Activated naive CD8-positive, alpha-beta T cell treated with anti-CD3 and anti-CD28 coated beads, Interleukin-2, amount 10 ng/mL, durations not matched to agents 7 days and 5 days (primary cell): ENCODE data around the gene NFKBIE. TPM values are rescaled to one million over a fixed set of nuclear protein-coding genes. Genes with fewer than 3 reads are reported as not detected.
A peak's percentile ranks its signal among the peaks of the same experiment; 100 is the strongest.
"Not testable (repeated sequence)": the region's sequence is repeated elsewhere in the genome, so short reads cannot be mapped to it uniquely, and the experiment has no call there.

Experiments used
- ATAC-seq: fragments of 150-1000 bp; cut with Tn5 transposase; one replicate; pipeline ENCODE4 v1.10.0; 2021; ENCODE audit warnings: low read depth, moderate library complexity
- POLR2A ChIA-PET: fragments of 350-600 bp; sonication (Branson Sonifier 250); formaldehyde crosslinking; loops from one replicate; lab custom pipeline; 2021; ENCODE audit warnings: antibody characterized with exemption; lab: Charles Lee
- DNase-seq: peaks from one replicate; pipeline ENCODE4 v3.0.0; 2021
- H3K27ac Mint-ChIP-seq: one replicate; pipeline ENCODE4 v1.8.0; 2022; ENCODE audit warnings: mild to moderate bottlenecking, mixed read lengths
- H3K27me3 Mint-ChIP-seq: one replicate; pipeline ENCODE4 v1.8.0; 2022; ENCODE audit warnings: mild to moderate bottlenecking, moderate library complexity, mixed read lengths
- H3K36me3 Mint-ChIP-seq: one replicate; pipeline ENCODE4 v1.8.0; 2021; ENCODE audit warnings: mild to moderate bottlenecking, mixed read lengths
- H3K4me1 Mint-ChIP-seq: one replicate; pipeline ENCODE4 v1.8.0; 2021; ENCODE audit warnings: mixed read lengths
- H3K4me3 Mint-ChIP-seq: one replicate; pipeline ENCODE4 v1.8.0; 2022; ENCODE audit warnings: mild to moderate bottlenecking, moderate library complexity, mixed read lengths
- H3K9me3 Mint-ChIP-seq: one replicate; pipeline ENCODE4 v1.8.0; 2021; ENCODE audit warnings: mixed read lengths
- total RNA-seq, 2 experiments: library from RNA; stranded (reverse); gene quantifications; one replicate each; pipeline ENCODE4 v1.2.3, GENCODE V29; 2021

NFKBIE gene
- total RNA-seq, 2 experiments from 2014 or later = 14.0 to 14.3 TPM

- POLR2A ChIA-PET = interaction anchor here (0.6 to 2.1 kb wide), 7 partner anchors 8 to 165 kb away, joined by 3 to 14 read pairs (median 4); partner anchors contain the start of genes HSP90AB1 and SLC29A1
- H3K27ac Mint-ChIP-seq = no peak overlapping the region
- H3K36me3 Mint-ChIP-seq = peaks cover 5% of the 10 kb centered on the region
- H3K4me1 Mint-ChIP-seq = peaks cover 16% of the 10 kb centered on the region
- no peaks in the 10 kb centered on the region for H3K27me3 Mint-ChIP-seq
- ATAC-seq (no peak), DNase-seq (no peak)
- H3K9me3 Mint-ChIP-seq = no peaks in the 10 kb centered on the region
- no peak overlapping the region for H3K4me3 Mint-ChIP-seq
These were observed 31.0 kb downstream of the NFKBIE start for GRCh38 chr6:44234101-44235025.

GRCh38 chr6:44233567-44234100 lies 31.7 kb downstream of the NFKBIE start:
- POLR2A ChIA-PET = interaction anchor here (0.7 to 2.1 kb wide), 3 partner anchors 9 to 14 kb away, joined by 5 to 14 read pairs (median 8); partner anchors contain the start of genes HSP90AB1 and SLC29A1
- Mint-ChIP-seq H3K27me3 (no peaks in the 10 kb centered on the region), H3K27ac (peak overlapping the region; percentile 78), H3K4me3 (no peak overlapping the region), H3K36me3 (peaks cover 5% of the 10 kb centered on the region), H3K4me1 (peaks cover 16% of the 10 kb centered on the region), H3K9me3 (no peaks in the 10 kb centered on the region)
- ATAC-seq (no peak), DNase-seq (no peak)

GRCh38 chr6:44232676-44233566 lies 32.4 kb downstream of the NFKBIE start:
- no peak for DNase-seq
- Mint-ChIP-seq H3K36me3 (peaks cover 5% of the 10 kb centered on the region), H3K27ac (peak overlapping the region; percentile 78), H3K27me3 (no peaks in the 10 kb centered on the region), H3K9me3 (no peaks in the 10 kb centered on the region), H3K4me3 (no peak overlapping the region), H3K4me1 (peaks cover 13% of the 10 kb centered on the region)
- ATAC-seq = no peak
- POLR2A ChIA-PET = no interaction called here

GRCh38 chr6:44231426-44231825 lies 33.9 kb downstream of the NFKBIE start:
- H3K4me1 Mint-ChIP-seq = peaks cover 12% of the 10 kb centered on the region
- ATAC-seq, H3K27me3 Mint-ChIP-seq, DNase-seq, H3K9me3 Mint-ChIP-seq, POLR2A ChIA-PET, H3K27ac Mint-ChIP-seq, H3K36me3 Mint-ChIP-seq, H3K4me3 Mint-ChIP-seq: not testable (repeated sequence)

GRCh38 chr6:44230034-44230675 lies 35.2 kb downstream of the NFKBIE start:
- Mint-ChIP-seq H3K4me3 (no peak overlapping the region), H3K36me3 (peaks cover 5% of the 10 kb centered on the region), H3K27me3 (no peaks in the 10 kb centered on the region), H3K9me3 (no peaks in the 10 kb centered on the region), H3K27ac (no peak overlapping the region), H3K4me1 (peaks cover 18% of the 10 kb centered on the region)
- DNase-seq (no peak), ATAC-seq (no peak)
- POLR2A ChIA-PET = interaction anchor here (0.6 to 0.8 kb wide), 3 partner anchors 12 to 35 kb away, joined by 4 to 6 read pairs (median 4); partner anchors contain the start of gene HSP90AB1

- DNase-seq (no peak), ATAC-seq (no peak)
- Mint-ChIP-seq H3K27me3 (no peaks in the 10 kb centered on the region), H3K27ac (no peak overlapping the region), H3K9me3 (no peaks in the 10 kb centered on the region), H3K36me3 (peaks cover 5% of the 10 kb centered on the region), H3K4me3 (no peak overlapping the region), H3K4me1 (peaks cover 21% of the 10 kb centered on the region)
- POLR2A ChIA-PET = interaction anchor here (0.6 to 0.8 kb wide), 2 partner anchors 12 to 18 kb away, joined by 4 to 6 read pairs; partner anchors contain the start of gene HSP90AB1
These were observed 35.8 kb downstream of the NFKBIE start for GRCh38 chr6:44229376-44230033.

- no peaks in the 10 kb centered on the region for H3K9me3 Mint-ChIP-seq
- no peak for ATAC-seq
- POLR2A ChIA-PET = interaction anchor here (1.1 kb wide), 1 partner anchor 28 kb away, joined by 3 read pairs; no protein-coding TSS in a partner anchor
- no peak overlapping the region for H3K27ac Mint-ChIP-seq
- no peaks in the 10 kb centered on the region for H3K27me3 Mint-ChIP-seq
- H3K4me3 Mint-ChIP-seq = no peak overlapping the region
- peaks cover 5% of the 10 kb centered on the region for H3K36me3 Mint-ChIP-seq
- no peak for DNase-seq
- H3K4me1 Mint-ChIP-seq = peaks cover 26% of the 10 kb centered on the region
These were observed 36.5 kb downstream of the NFKBIE start for GRCh38 chr6:44228836-44229235.

GRCh38 chr6:44228433-44228832 lies 36.9 kb downstream of the NFKBIE start:
- H3K9me3 Mint-ChIP-seq = no peaks in the 10 kb centered on the region
- DNase-seq (no peak), ATAC-seq (no peak)
- no peaks in the 10 kb centered on the region for H3K27me3 Mint-ChIP-seq
- POLR2A ChIA-PET = interaction anchor here (1.1 kb wide), 1 partner anchor 28 kb away, joined by 3 read pairs; no protein-coding TSS in a partner anchor
- no peak overlapping the region for H3K4me3 Mint-ChIP-seq
- no peak overlapping the region for H3K27ac Mint-ChIP-seq
- H3K36me3 Mint-ChIP-seq = peaks cover 5% of the 10 kb centered on the region
- H3K4me1 Mint-ChIP-seq = peaks cover 23% of the 10 kb centered on the region

- ATAC-seq (no peak), DNase-seq (no peak)
- Mint-ChIP-seq H3K27me3 (no peaks in the 10 kb centered on the region), H3K4me3 (no peak overlapping the region), H3K36me3 (peaks cover 5% of the 10 kb centered on the region), H3K4me1 (peaks cover 24% of the 10 kb centered on the region), H3K9me3 (no peaks in the 10 kb centered on the region), H3K27ac (no peak overlapping the region)
- POLR2A ChIA-PET = interaction anchor here (1.1 kb wide), 1 partner anchor 28 kb away, joined by 3 read pairs; no protein-coding TSS in a partner anchor
These were observed 37.3 kb downstream of the NFKBIE start for GRCh38 chr6:44228031-44228430.

- peaks cover 5% of the 10 kb centered on the region for H3K36me3 Mint-ChIP-seq
- no peaks in the 10 kb centered on the region for H3K27me3 Mint-ChIP-seq
- peak overlapping the region; percentile 30 for H3K27ac Mint-ChIP-seq
- POLR2A ChIA-PET = no interaction called here
- no peaks in the 10 kb centered on the region for H3K9me3 Mint-ChIP-seq
- DNase-seq (no peak), ATAC-seq (no peak)
- H3K4me3 Mint-ChIP-seq = no peak overlapping the region
- peaks cover 29% of the 10 kb centered on the region for H3K4me1 Mint-ChIP-seq
These were observed 38.1 kb downstream of the NFKBIE start for GRCh38 chr6:44227148-44227793.

GRCh38 chr6:44226368-44227147 lies 38.8 kb downstream of the NFKBIE start:
- H3K4me3 Mint-ChIP-seq = no peak overlapping the region
- ATAC-seq = no peak
- peaks cover 5% of the 10 kb centered on the region for H3K36me3 Mint-ChIP-seq
- H3K9me3 Mint-ChIP-seq = no peaks in the 10 kb centered on the region
- no peak overlapping the region for H3K27ac Mint-ChIP-seq
- peaks cover 34% of the 10 kb centered on the region for H3K4me1 Mint-ChIP-seq
- no peak for DNase-seq
- POLR2A ChIA-PET = interaction anchor here (5.6 kb wide), 1 partner anchor 20 kb away, joined by 44 read pairs; the partner anchor contains the start of gene HSP90AB1
- no peaks in the 10 kb centered on the region for H3K27me3 Mint-ChIP-seq
